HG03097 (cell line): ENCODE measurements around the gene CATSPER2.
A peak's percentile ranks its signal among the peaks of the same experiment; 100 is the strongest.
"Not testable (repeated sequence)": the region's sequence is repeated elsewhere in the genome, so short reads cannot be mapped to it uniquely, and the experiment has no call there.

ENCODE experiments used
- ATAC-seq: cut with Tn5 transposase; IDR thresholded peaks from one replicate; pipeline ENCODE4 v1.9.1; 2021; ENCODE audit not compliant: unreplicated experiment, low FRiP score

Gene CATSPER2

GRCh38 chr15:43648649-43649429, at the start of gene CATSPER2:
Gene CATSPER2, minus strand, starts transcription at chr15:43648844. Its CDS starts 783 bp downstream, at chr15:43648061.
- ATAC-seq: no peak

- not testable (repeated sequence) for ATAC-seq
These were observed 44.7 kb upstream of the CATSPER2 start, which contains the start of gene CKMT1A for GRCh38 chr15:43693148-43694022. Gene CKMT1A, plus strand, starts transcription at chr15:43693859. Its CDS starts 192 bp downstream, at chr15:43694051.

GRCh38 chr15:43692679-43693078, 44.0 kb upstream of the CATSPER2 start:
- ATAC-seq: not testable (repeated sequence)

DNA sequence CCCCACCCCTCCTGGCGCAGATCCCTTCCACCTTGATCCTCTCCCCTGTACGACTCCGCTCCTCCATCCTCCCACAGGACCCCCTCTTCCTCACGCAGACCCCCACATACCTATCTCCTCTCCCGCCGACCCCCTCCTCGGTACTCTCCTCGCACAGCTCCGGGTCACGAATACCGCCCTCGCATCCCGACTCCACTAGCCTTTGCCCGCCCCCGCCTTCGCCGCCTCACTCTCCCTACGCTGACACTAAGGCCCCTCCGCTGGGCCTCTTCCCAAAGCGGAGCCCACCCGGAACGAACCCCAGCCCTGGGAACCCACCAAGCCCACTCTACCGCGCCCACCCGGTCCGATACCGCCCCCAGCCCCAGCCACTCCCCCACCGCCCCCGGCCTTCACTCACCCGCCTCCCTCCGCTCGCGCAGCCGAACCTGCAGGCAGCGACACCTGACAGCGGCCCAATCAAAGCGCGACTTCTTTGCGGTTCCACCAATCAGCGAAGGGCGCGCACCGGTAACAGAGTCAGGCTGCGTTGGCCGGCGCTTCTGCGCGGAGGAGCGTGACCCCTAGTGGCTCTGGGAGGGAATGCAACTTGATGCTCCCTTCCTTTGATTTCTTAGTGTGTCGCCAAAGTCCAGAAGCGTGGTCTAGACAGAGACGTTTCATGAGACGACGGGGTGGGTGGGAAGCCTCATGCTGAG, 41.1 kb upstream of the CATSPER2 start:
- peak; percentile 85 for ATAC-seq

DNA sequence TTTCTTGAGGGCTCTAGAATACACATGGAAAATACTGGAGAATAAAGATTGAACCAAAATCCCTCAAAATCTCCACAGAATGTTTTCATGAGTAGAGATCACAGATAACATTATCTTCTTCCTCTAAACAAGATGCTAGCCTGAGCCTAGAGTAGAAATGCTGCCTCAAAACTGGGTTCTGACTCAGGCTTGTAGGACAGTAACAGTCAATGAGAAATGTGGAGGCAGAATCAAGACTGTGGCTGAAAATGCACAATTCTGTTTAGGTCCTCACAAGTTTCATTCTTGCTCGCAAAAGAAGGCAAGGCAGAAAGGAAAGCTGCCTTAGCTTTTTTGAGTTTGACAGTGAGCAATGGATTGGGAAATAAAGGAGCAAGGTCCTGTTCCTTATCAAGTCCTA, 25.5 kb upstream of the CATSPER2 start:
- not testable (repeated sequence) for ATAC-seq

DNA sequence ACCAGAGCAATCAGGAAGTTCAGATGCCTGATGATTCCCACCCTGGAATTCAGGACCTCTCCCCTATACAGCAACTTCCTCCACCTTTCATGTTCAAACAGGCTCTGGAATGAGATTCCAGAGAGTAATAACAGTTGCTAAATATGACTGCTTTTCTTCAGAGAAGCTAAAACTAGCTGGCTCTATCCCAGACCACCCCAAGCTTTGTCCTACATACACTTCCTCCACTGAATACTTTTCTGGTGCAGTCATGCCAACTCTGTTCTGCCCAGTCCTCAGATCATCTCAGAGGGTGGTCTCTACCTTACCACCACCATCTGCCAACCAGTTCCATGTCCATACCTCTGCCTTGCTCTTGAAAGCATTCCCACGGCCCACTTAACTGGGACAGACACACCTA, 17.5 kb upstream of the CATSPER2 start:
- not testable (repeated sequence) for ATAC-seq

DNA sequence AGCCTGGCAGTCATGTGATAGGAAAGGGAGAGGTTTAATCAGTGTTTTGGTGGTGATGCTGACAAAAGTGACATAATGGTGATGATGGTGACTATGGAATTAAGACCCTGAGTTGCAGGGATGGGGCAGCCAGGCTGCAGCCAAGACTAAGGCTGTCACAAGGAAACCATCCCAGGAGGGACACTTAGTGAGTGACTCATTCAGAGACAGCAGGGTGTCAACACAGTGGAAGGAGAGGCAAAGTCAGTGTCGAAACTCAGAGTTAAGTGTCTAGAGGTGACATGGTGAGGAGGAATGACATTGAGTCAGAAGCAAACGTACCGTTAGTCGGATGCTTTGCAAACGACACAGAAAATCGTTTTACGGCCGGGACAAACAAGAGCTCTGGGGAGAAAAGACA, 14.7 kb upstream of the CATSPER2 start:
- not testable (repeated sequence) for ATAC-seq

DNA sequence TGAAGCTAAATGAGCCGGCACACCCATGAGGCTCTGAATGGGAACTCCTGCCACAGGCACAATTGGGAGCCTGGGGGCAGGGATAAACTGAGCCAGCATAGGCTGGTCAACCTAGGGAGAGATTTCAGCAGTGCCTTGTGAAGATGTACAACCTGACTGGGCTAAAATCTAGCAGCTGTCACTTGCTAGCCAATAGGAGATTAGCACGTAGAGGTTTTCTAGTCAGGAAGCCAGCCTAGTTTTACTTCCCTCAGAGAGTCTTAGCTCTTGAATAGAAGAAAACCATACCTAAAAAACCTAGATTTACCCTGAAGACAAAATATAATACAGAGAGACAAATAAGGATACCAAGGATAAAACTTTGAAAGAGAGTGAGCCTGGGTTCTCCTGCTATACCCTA, 13.6 kb upstream of the CATSPER2 start:
- not testable (repeated sequence) for ATAC-seq

DNA sequence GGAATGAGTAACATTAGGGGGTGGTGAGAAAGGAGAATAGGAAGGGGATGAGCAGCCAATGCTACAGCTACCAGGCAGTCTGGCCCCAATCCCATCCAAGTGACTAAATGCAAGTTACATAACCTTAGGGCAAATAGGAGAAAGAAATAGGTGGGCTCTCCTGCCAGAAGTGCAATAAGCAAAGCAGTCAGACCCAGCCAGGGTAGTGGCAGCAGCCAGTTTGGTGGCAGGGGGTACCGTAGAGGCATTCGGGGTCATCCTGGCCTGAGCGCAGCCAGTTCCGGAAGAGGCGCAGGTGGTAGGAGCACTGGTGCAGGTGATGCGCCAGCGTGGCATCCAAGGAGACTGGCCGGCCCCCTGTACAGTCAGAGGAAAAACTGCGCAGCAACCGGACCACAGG, 11.1 kb upstream of the CATSPER2 start:
- not testable (repeated sequence) for ATAC-seq

GRCh38 chr15:43649430-43649926, 834 bp upstream of the CATSPER2 start:
- not testable (repeated sequence) for ATAC-seq

- ATAC-seq: not testable (repeated sequence)
These were observed 10.0 kb downstream of the CATSPER2 start for GRCh38 chr15:43638464-43639204.

- not testable (repeated sequence) for ATAC-seq
These were observed 21.7 kb downstream of the CATSPER2 start for GRCh38 chr15:43626937-43627336.

GRCh38 chr15:43625106-43625505, 23.5 kb downstream of the CATSPER2 start:
- ATAC-seq: no peak

GRCh38 chr15:43622068-43622799, 26.4 kb downstream of the CATSPER2 start:
- ATAC-seq: not testable (repeated sequence)

- ATAC-seq: not testable (repeated sequence)
These were observed 29.9 kb downstream of the CATSPER2 start, which contains the start of gene STRC for GRCh38 chr15:43618700-43619099. Gene STRC, minus strand, starts transcription at chr15:43618800. Its CDS starts 78 bp downstream, at chr15:43618722.

DNA sequence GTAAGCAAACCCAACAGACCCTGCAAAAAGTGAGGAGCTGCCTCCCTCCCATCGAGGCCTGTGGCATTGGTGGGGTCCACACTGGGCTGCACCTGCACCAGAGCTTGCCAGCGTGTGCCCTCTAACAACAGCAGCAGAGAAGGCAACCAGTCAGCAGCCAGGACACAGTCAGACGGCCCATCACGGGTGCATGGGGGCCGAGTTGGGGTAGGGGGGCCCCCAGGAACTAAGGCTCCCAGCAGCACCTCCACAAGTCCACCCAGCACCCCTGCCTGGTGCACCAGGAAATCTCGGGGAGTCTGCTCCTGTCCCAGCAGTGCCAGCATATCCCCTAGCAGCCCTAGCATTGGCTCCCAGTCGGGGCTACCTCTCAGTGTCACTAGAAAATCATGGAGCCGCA, 30.9 kb downstream of the CATSPER2 start:
- not testable (repeated sequence) for ATAC-seq

GRCh38 chr15:43602233-43602632, 46.4 kb downstream of the CATSPER2 start:
- ATAC-seq: not testable (repeated sequence)

GRCh38 chr15:43600200-43600599, 48.4 kb downstream of the CATSPER2 start:
- not testable (repeated sequence) for ATAC-seq

DNA sequence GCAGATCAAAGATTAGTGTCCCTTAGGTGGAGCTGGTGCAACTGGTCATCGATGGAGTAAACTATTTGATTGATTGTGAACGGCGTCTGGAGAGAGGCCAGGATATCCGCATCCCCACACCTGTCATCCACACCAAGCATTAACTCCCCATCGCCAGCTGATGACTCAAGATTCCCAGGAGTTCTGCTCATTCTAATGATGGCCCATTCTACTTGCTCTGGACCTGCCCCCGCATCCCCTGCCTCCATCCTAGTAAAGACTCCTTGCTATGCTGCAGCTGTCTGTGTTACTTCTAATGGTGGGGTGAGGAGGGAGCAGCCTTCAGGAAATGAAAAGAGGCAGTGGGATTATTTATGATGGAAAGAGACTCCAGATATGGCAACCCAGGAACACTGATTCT, 49.5 kb downstream of the CATSPER2 start:
- not testable (repeated sequence) for ATAC-seq
